H1 (cell line): ENCODE measurements around the gene BAZ1B. TPM values are rescaled to one million over a fixed set of nuclear protein-coding genes. Genes with fewer than 3 reads are reported as not detected.
A peak's percentile ranks its signal among the peaks of the same experiment; 100 is the strongest.

Source experiments
- CTCF ChIA-PET: fragments of 300-600 bp; sonication (Branson Sonifier 250); formaldehyde crosslinking; loops from one replicate; lab custom pipeline; 2021; ENCODE audit not compliant: partially characterized antibody; lab: Charles Lee
- POLR2A ChIA-PET: fragments of 300-600 bp; sonication (Branson Sonifier 250); formaldehyde crosslinking; loops from one replicate; lab custom pipeline; 2021; ENCODE audit warnings: inconsistent platforms; ENCODE audit not compliant: partially characterized antibody; lab: Charles Lee
- DNase-seq, 2 experiments: peaks; one replicate each; pipeline versions ENCODE4 v3.0.0 to v3.0.0-alpha.2; 2010 to 2022; ENCODE audit warnings: low spot score in 2 of 2, low read depth in 1 of 2, mixed read lengths in 1 of 2
- FAIRE-seq: peaks from 2 replicates; lab custom pipeline; 2011; peaks lifted over from hg19 to GRCh38; lab: Jason Lieb, UNC
- H2AFZ ChIP-seq: 2 replicates; pipeline ENCODE4 v1.8.1; 2012; ENCODE audit warnings: low read length, inconsistent platforms
- H2AK5ac ChIP-seq: 2 replicates; pipeline ENCODE4 v1.6.1; 2013; ENCODE audit warnings: low read depth, low read length
- H2BK120ac ChIP-seq: replicated peaks from 2 replicates; pipeline ENCODE3; 2013; ENCODE audit warnings: low read depth, low read length, inconsistent platforms
- H2BK12ac ChIP-seq: 2 replicates; pipeline ENCODE4 v1.6.1; 2013; ENCODE audit warnings: low read depth, low read length
- H2BK15ac ChIP-seq: 2 replicates; pipeline ENCODE4 v1.6.1; 2013; ENCODE audit warnings: low read length
- H2BK20ac ChIP-seq: 2 replicates; pipeline ENCODE4 v1.6.1; 2013; ENCODE audit warnings: low read length
- H2BK5ac ChIP-seq: 2 replicates; pipeline ENCODE4 v1.6.1; 2013; ENCODE audit warnings: low read depth, low read length
- H3K14ac ChIP-seq: 2 replicates; pipeline ENCODE4 v1.6.1; 2013; ENCODE audit warnings: inconsistent platforms; ENCODE audit not compliant: insufficient read length
- H3K18ac ChIP-seq: 2 replicates; pipeline ENCODE4 v1.6.1; 2013; ENCODE audit warnings: low read length; ENCODE audit errors: extremely low read depth
- H3K23ac ChIP-seq: 2 replicates; pipeline ENCODE4 v1.6.1; 2013; ENCODE audit warnings: inconsistent platforms; ENCODE audit not compliant: insufficient read length
- H3K23me2 ChIP-seq: 2 replicates; pipeline ENCODE4 v1.6.1; 2013; ENCODE audit warnings: low read depth, low read length
- H3K27ac ChIP-seq: 2 replicates; pipeline ENCODE4 v1.6.1; 2011; ENCODE audit warnings: low read depth, low read length, inconsistent platforms
- H3K27me3 ChIP-seq, 4 experiments: replicated peaks in 1 of 4; 1 replicate in 1 of 4; 2 replicates in 3 of 4; pipeline versions ENCODE4 v1.6.1 to v1.8.1; 2011 to 2013; ENCODE audit warnings: low read length in 3 of 4, mild to moderate bottlenecking in 3 of 4, inconsistent platforms in 2 of 4, mixed read lengths in 2 of 4, moderate library complexity in 1 of 4; ENCODE audit not compliant: control insufficient read depth in 3 of 4, insufficient read depth in 3 of 4; ENCODE audit errors: extremely low read depth in 1 of 4
- H3K36me3 ChIP-seq, 4 experiments: 2 replicates each; pipeline versions ENCODE4 v1.6.1 to v1.8.1; 2011 to 2013; ENCODE audit warnings: mild to moderate bottlenecking in 4 of 4, low read length in 3 of 4, moderate library complexity in 2 of 4, control low read depth in 1 of 4, inconsistent platforms in 1 of 4; ENCODE audit not compliant: insufficient read depth in 4 of 4, control insufficient read depth in 2 of 4
- H3K4ac ChIP-seq: replicated peaks from 2 replicates; pipeline ENCODE3; 2013; ENCODE audit warnings: low read length, low read depth, mixed read lengths, inconsistent platforms; ENCODE audit not compliant: insufficient read length
- H3K4me1 ChIP-seq, 4 experiments: replicated peaks in 1 of 4; 1 replicate in 1 of 4; 2 replicates in 3 of 4; pipeline versions ENCODE4 v1.6.1 to v1.8.1; 2011 to 2013; ENCODE audit warnings: low read length in 3 of 4, inconsistent platforms in 2 of 4, mixed read lengths in 1 of 4; ENCODE audit not compliant: insufficient read depth in 4 of 4, control insufficient read depth in 3 of 4
- H3K4me2 ChIP-seq, 2 experiments: 2 replicates each; pipeline versions ENCODE4 v1.6.1 to v1.8.1; 2011 to 2013; ENCODE audit warnings: low read depth in 2 of 2, low read length in 2 of 2, control low read depth in 1 of 2, inconsistent platforms in 1 of 2, mild to moderate bottlenecking in 1 of 2; ENCODE audit not compliant: insufficient read depth in 1 of 2
- H3K4me3 ChIP-seq, 4 experiments: fragments of 200-600, 300-600 bp in 1 of 4; sonication (generic), shearing (Covaris generic), sonication (Bioruptor Twin) in 1 of 4; 2 replicates each; pipeline versions ENCODE4 v1.5.1 to v1.8.1; 2011 to 2016; ENCODE audit warnings: low read length in 4 of 4, low read depth in 3 of 4, control low read depth in 2 of 4, inconsistent platforms in 2 of 4, mild to moderate bottlenecking in 2 of 4, mixed read lengths in 1 of 4, moderate library complexity in 1 of 4; ENCODE audit not compliant: insufficient read depth in 2 of 4; ENCODE audit errors: extremely low read depth in 1 of 4
- H3K56ac ChIP-seq: replicated peaks from 2 replicates; pipeline ENCODE3; 2013; ENCODE audit warnings: low read depth, mild to moderate bottlenecking, mixed read lengths, low read length, inconsistent platforms; ENCODE audit not compliant: insufficient read length
- H3K79me1 ChIP-seq: 2 replicates; pipeline ENCODE4 v1.6.1; 2013; ENCODE audit warnings: low read depth, low read length, control low read depth
- H3K79me2 ChIP-seq, 2 experiments: 2 replicates each; pipeline versions ENCODE4 v1.6.1 to v1.8.1; 2012 to 2013; ENCODE audit warnings: low read length in 2 of 2, mild to moderate bottlenecking in 2 of 2, inconsistent platforms in 1 of 2; ENCODE audit not compliant: insufficient read depth in 2 of 2, control insufficient read depth in 1 of 2
- H3K9ac ChIP-seq, 4 experiments: replicated peaks in 1 of 4; 1 replicate in 1 of 4; 2 replicates in 3 of 4; pipeline versions ENCODE4 v1.6.1 to v1.8.1; 2011 to 2013; ENCODE audit warnings: low read depth in 3 of 4, low read length in 3 of 4, control low read depth in 2 of 4, mild to moderate bottlenecking in 2 of 4, moderate library complexity in 2 of 4, inconsistent platforms in 1 of 4; ENCODE audit errors: extremely low read depth in 1 of 4
- H3K9me3 ChIP-seq, 2 experiments: 2 replicates each; pipeline versions ENCODE4 v1.6.1 to v1.8.1; 2012 to 2013; ENCODE audit warnings: mild to moderate bottlenecking in 2 of 2, moderate library complexity in 2 of 2, control low read depth in 1 of 2, inconsistent platforms in 1 of 2, low read depth in 1 of 2, low read length in 1 of 2, mixed read lengths in 1 of 2; ENCODE audit not compliant: insufficient read depth in 2 of 2
- H4K20me1 ChIP-seq, 2 experiments: replicated peaks in 1 of 2; 2 replicates each; pipeline versions ENCODE3 to v1.8.1; 2011 to 2013; ENCODE audit warnings: inconsistent platforms in 2 of 2, low read length in 2 of 2, mild to moderate bottlenecking in 1 of 2; ENCODE audit not compliant: insufficient read depth in 2 of 2, control insufficient read depth in 1 of 2
- H4K5ac ChIP-seq: 2 replicates; pipeline ENCODE4 v1.6.1; 2013; ENCODE audit warnings: low read length, low read depth, mixed read lengths, inconsistent platforms; ENCODE audit not compliant: insufficient read length
- H4K8ac ChIP-seq: 2 replicates; pipeline ENCODE4 v1.8.0; 2013; ENCODE audit warnings: mild to moderate bottlenecking, moderate library complexity, low read length, inconsistent platforms; ENCODE audit not compliant: insufficient read depth; ENCODE audit errors: extremely low read depth
- H4K91ac ChIP-seq: replicated peaks from 2 replicates; pipeline ENCODE3; 2013; ENCODE audit warnings: low read length, mixed read lengths, inconsistent platforms; ENCODE audit not compliant: insufficient read length
- CTBP2 ChIP-seq: IDR thresholded peaks from 2 replicates; pipeline ENCODE4 v1.7.0; 2011; ENCODE audit warnings: borderline replicate concordance, mild to moderate bottlenecking, moderate library complexity, mixed read lengths, low read length; ENCODE audit not compliant: insufficient read depth, insufficient read length
- WGBS, 2 experiments: shearing (Covaris generic) in 1 of 2; methylation state at CpG; one replicate each; pipeline versions ENCODE4 v1.1.6 to v1.1.7; 2013 to 2015; ENCODE audit warnings: low lambda C conversion rate in 2 of 2, mixed read lengths in 2 of 2, inconsistent platforms in 1 of 2, low coverage in 1 of 2, missing lambda C conversion rate in 1 of 2; ENCODE audit not compliant: insufficient replicate concordance in 2 of 2, insufficient coverage in 1 of 2, insufficient read length in 1 of 2; ENCODE audit errors: extremely low coverage in 1 of 2, missing lambda C conversion rate in 1 of 2; 5-methylcytosine and 5-hydroxymethylcytosine counted together
- polyA plus RNA-seq, 7 experiments: library from polyadenylated mRNA; depleted of rRNA in 3 of 7; stranded (reverse) in 5 of 7; unstranded in 2 of 7; fragments of >200 nt in 5 of 7; fragments of 200-250 nt in 2 of 7; gene quantifications; 1 replicate in 5 of 7; 2 replicates in 1 of 7; 4 replicates in 1 of 7; pipeline versions ENCODE4 v1.2.1 to v1.2.3, GENCODE V29; 2011 to 2013; ENCODE audit warnings: missing spikeins in 2 of 7, mixed read lengths in 2 of 7
- total RNA-seq: library from RNA; stranded (reverse); fragmentation: NEBNext Ultra II Directional; extraction: Animal tissue kit (Norgen Biotek cat#: 25700); gene quantifications from 2 replicates; pipeline ENCODE4 v1.2.1, GENCODE V29; 2021

Gene BAZ1B
- total and polyA plus RNA-seq, 2 of the 8 experiments (the other 6 are each of a cell fraction or from before 2014, with no cell fraction given) = 21.0 to 86.8 TPM

DNA sequence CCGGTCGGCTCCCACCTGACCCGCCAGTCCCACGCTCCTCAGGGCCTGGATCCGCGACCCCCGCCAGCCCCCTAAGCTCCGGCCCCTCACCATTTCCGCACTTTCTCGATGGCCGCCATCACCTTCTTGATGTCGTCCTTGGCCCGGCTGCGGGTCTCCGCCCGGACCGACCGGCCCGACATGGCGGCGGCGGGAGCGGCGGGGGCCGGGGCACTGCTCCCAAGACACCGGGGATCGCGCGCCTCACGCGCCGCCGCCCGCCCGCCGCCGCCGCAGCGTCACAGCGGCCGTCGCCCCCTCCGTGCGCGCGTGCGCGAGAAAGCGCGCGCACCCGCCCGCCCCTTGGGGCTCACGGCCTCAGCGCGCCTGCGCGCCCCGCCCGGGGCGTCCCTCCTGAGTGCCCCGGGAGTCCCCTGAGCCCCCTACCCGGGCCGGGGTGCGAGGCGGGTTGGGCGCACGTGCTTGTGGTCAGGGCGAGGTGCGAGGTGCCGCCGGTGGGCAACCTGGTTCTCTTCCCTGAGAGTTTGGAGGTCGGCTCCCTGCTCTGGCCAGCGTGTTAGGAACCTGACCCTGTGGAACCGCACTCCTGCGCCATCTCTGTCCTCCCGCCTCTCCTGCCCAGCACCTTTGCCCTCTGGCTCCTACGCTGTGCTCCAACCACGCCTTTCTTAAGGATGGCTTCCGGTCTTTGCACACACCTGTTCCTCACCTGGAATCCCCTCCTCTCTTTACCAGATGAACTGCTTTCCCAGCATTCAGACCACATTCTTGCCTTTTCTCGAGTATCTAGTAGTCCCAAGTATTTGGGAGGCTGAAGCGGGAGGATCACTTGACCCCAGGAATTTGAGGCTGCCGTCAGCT is 35.5 kb upstream of the BAZ1B start, which contains the start of gene BCL7B:
Gene BCL7B (minus strand): TSS at position 294 of the 861 bp plus-strand sequence. CDS start 112 bp downstream, at position 182.
- H3K36me3 ChIP-seq = no peaks in the 10 kb centered on the region
- H2BK5ac ChIP-seq = peak within 1 kb of the TSS; percentile 84; the same call in 1 of the 2 replicates
- no peak within 1 kb of the TSS for H2AK5ac ChIP-seq
- 0 out of 2 replicates have a peak within 1 kb of the TSS, but pooled peaks have one; percentile 12 for H2BK15ac ChIP-seq
- H2BK120ac ChIP-seq = no peak within 1 kb of the TSS
- H4K20me1 ChIP-seq = peaks cover 2 to 3% of the 10 kb centered on the region in 2 experiments
- H3K4me3 ChIP-seq = peak within 1 kb of the TSS; percentile 68 to 87 (median 76)
- H3K79me1 ChIP-seq = peaks cover 6% of the 10 kb centered on the region; the same call in 1 of the 2 replicates
- ChIA-PET CTCF (interaction anchor here (1.3 to 1.4 kb wide), 2 partner anchors 29 to 35 kb away, joined by 4 read pairs; partner anchors contain the start of gene BAZ1B), POLR2A (interaction anchor here (0.6 to 2.5 kb wide), 15 partner anchors 9 to 145 kb away, joined by 3 to 31 read pairs (median 4); partner anchors contain the start of genes BAZ1B and TBL2)
- H2BK20ac ChIP-seq = no peak within 1 kb of the TSS
- peak within 1 kb of the TSS; percentile 76; the same call in 1 of the 2 replicates for H2BK12ac ChIP-seq
- H4K91ac ChIP-seq = peak within 1 kb of the TSS; percentile 98
- H3K14ac ChIP-seq = no peak within 1 kb of the TSS
- peak within 1 kb of the TSS; percentile 92 to 94 for H3K4me2 ChIP-seq
- H4K8ac ChIP-seq = peak within 1 kb of the TSS; percentile 100
- FAIRE-seq = no peak
- 10% methylated on average over 48 of the region's 83 CpGs; no CpG with 5 or more reads in 1 of the 2 experiments for WGBS, 2 experiments
- H4K5ac ChIP-seq = peak within 1 kb of the TSS; percentile 95
- H3K27me3 ChIP-seq = peaks cover 0 to 8% (median 1%) of the 10 kb centered on the region in 4 experiments; a peak in 4 of 7 replicates
- DNase-seq = peak; percentile 38 to 87
- H3K23me2 ChIP-seq = peaks cover 9% of the 10 kb centered on the region
- H2AFZ ChIP-seq = peak within 1 kb of the TSS; percentile 31; the same call in 1 of the 2 replicates
- H3K9me3 ChIP-seq = no peaks in the 10 kb centered on the region
- H3K9ac ChIP-seq = peak within 1 kb of the TSS; percentile 95 to 99 (median 98)
- H3K56ac ChIP-seq = peak within 1 kb of the TSS; percentile 90
- H3K23ac ChIP-seq = peak within 1 kb of the TSS; percentile 42
- H3K18ac ChIP-seq = peak within 1 kb of the TSS; percentile 96
- peak within 1 kb of the TSS; percentile 93 for H3K4ac ChIP-seq
- peaks cover 0 to 30% of the 10 kb centered on the region in 2 experiments; a peak in 3 of 4 replicates for H3K79me2 ChIP-seq
- peak within 1 kb of the TSS; percentile 99 for H3K27ac ChIP-seq
- H3K4me1 ChIP-seq = peaks cover 0 to 3% (median 1%) of the 10 kb centered on the region in 4 experiments; a peak in 2 of 7 replicates
- TF ChIP-seq CTBP2 = no peak
